Stimulated activated CD4-positive, alpha-beta T cell treated with anti-CD3 and anti-CD28 coated beads, Interleukin-1b, Interleukin-23, amount 100 ng/mL, for 1 hour (primary cell): ENCODE data around the gene CDKN1A.
"Not testable (repeated sequence)": the region's sequence is repeated elsewhere in the genome, so short reads cannot be mapped to it uniquely, and the experiment has no call there.

Experiments used
- DNase-seq, 2 donors: peaks; one replicate each; pipeline ENCODE4 v3.0.0-alpha.2; 2020; ENCODE audit warnings: low read depth in 2 of 2

Gene CDKN1A

DNA sequence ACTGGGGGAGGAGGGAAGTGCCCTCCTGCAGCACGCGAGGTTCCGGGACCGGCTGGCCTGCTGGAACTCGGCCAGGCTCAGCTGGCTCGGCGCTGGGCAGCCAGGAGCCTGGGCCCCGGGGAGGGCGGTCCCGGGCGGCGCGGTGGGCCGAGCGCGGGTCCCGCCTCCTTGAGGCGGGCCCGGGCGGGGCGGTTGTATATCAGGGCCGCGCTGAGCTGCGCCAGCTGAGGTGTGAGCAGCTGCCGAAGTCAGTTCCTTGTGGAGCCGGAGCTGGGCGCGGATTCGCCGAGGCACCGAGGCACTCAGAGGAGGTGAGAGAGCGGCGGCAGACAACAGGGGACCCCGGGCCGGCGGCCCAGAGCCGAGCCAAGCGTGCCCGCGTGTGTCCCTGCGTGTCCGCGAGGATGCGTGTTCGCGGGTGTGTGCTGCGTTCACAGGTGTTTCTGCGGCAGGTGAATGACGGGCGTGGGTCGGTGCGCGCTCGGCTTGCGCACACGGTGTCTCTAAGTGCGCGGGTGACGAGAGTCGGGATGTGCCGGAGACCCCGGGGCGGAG lies at the start of gene CDKN1A:
Gene CDKN1A, plus strand, starts transcription at position 227 of the 555 bp plus-strand sequence. CDS start 5,388 bp downstream, outside the sequence.
- peak; percentile 46 to 50 for DNase-seq

DNA sequence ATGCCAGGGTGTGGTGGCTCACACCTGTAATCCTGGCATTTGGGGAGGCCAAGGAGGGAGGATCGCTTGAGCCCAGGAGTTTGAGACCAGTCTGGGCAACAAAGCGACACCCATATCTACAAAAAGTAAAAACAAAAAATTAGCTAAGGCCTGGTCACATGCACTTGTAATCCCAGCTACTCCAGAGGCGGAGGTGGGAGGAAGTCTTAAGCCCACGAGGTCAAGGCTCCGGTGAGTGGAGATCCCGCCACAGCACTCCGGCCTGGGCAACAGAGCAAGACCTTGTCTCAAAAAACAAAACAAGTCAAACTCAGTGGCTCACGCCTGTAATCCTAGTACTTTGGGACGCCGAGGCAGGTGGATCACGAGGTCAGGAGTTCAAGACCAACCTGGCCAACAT lies 48.7 kb upstream of the CDKN1A start:
- no peak for DNase-seq

- DNase-seq, result no peak
Measured at GRCh38 chr6:36631326-36632011, 47.0 kb upstream of the CDKN1A start.

DNA sequence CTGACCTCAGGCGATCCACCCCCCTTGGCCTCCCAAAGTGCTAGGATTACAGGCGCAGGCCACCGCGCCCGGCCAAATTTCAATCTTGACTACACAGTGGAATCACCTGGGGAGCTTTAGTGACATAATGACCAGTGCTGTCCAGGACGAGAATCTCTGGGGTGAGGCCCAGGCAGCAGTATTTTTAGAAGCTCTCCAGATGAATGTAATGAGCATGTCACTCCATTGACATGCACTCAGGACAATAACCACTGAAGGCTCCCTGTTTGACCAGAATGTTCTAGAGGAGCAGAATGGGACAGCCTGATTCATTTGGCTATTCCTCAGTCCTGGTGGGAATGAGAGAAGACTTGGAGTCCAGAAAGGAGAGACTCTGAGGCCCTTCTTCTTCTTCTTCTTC lies 45.1 kb upstream of the CDKN1A start:
- no peak for DNase-seq

DNA sequence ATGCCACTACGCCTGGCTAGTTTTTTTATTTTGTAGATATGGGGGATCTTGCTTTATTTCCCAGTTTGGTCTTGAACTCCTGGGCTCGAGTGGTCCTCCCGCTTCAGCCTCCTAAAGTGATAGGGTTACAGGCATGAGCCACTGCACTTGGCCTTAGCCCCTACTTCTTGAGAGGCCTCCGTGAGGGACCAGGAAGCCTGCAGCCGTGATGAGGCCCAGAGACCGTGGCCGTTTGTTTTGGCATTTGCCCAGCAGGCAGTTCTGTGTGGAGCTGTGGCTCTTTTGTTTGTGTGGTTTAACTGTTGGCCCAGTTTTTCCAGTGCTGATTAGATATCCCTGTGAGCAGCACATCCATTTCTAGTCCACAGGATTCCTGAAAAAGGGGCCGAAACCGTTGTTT lies 44.6 kb upstream of the CDKN1A start:
- no peak for DNase-seq

DNA sequence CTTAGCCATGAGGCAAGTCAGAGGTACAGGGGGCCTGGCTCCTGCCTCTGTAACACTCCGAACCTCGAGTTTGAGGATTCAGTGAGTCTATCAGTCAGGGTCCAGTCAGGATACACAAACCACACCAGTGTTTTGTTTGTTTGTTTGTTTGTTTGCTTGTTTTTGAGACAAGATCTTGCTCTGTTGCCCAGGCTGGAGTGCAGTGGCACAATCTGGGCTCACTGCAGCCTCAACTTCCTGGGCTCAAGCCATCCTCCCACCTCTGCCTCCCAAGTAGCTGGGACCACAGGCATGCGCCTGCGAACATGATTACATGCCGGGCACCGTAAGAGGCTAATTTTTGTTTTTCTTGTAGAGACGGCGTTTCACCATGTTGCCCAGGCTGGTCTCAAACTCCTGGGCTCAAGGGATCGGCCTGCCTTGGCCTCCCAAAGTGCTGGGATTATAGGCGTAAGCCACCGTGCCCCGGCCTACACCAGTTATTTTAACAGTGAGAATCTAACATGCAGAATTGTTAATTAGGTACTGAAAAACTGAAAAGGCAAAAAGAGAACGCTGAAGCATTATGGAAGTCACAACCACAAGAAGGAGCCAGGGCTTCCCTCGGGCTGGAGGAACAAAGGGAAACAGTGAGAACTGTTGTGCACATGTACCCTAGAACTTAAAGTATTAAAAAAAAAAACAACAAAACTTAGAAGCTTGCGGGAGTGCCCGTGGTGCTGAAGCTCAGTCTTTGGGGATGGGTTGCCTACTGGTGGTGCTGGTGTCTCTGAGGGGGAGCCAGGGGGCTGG lies 44.0 kb upstream of the CDKN1A start:
- DNase-seq, result no peak

GRCh38 chr6:36636283-36636682 lies 42.2 kb upstream of the CDKN1A start:
- DNase-seq, result no peak

- no peak for DNase-seq
Measured at GRCh38 chr6:36636687-36637418, 41.7 kb upstream of the CDKN1A start.

- DNase-seq, result no peak
Measured at GRCh38 chr6:36638579-36638978, 39.9 kb upstream of the CDKN1A start.

- no peak for DNase-seq
Measured at GRCh38 chr6:36639171-36639808, 39.2 kb upstream of the CDKN1A start.

DNA sequence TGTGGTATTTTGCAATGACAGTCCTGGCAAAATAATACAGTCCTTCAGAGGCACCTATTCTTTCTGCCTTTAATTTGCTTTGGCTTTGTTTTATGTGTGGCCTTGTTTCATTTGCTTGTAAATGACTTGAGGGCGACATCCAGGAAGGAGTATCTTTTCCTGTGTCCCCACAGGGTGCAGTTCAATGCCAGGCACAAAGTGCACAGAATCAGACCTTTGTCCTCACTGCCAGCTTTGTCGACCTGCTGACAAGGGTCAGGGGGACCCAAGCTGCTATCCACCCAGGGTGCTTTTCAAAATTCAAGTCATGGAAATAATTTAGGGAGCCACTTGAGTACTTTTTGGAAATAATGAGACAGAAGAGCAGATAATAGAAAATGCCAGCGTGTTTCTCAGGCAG lies 37.0 kb upstream of the CDKN1A start:
- no peak for DNase-seq

- DNase-seq, result no peak
Measured at GRCh38 chr6:36642913-36643817, 35.3 kb upstream of the CDKN1A start.

GRCh38 chr6:36643977-36644376 lies 34.5 kb upstream of the CDKN1A start:
- no peak for DNase-seq

GRCh38 chr6:36649086-36649485 lies 29.4 kb upstream of the CDKN1A start:
- no peak for DNase-seq

GRCh38 chr6:36649701-36650484 lies 28.6 kb upstream of the CDKN1A start:
- DNase-seq, result no peak

DNA sequence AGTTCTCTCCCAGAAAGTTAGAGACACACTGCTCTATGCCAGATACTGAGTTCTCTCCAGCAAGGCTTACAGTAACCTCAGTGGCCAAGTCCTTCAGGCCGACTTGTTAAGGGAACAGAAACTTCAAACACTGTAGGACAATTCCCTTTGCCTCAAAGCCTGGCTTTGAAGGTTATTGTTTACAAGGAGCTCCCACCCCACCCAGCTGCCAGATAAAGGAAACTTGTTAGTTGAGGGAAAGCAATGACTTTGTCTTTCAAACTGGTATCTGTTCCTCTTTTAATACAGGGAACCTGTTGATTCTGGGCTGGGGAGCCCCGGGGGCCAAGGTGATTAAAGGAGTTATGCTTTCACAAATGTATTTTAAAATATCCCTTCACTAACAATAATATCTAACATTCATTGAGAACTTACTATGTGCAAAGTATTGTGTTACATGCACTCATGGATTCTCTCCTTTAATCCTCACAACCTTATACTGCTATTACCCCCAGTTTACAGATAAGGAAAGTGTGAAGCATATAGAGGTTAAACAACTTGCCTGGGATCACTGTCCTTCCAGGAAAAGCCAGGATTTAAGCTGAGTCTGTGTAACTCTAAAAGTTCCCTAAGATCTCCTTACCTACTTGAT lies 27.6 kb upstream of the CDKN1A start:
- no peak for DNase-seq

GRCh38 chr6:36651659-36652379 lies 26.7 kb upstream of the CDKN1A start:
- no peak for DNase-seq

DNA sequence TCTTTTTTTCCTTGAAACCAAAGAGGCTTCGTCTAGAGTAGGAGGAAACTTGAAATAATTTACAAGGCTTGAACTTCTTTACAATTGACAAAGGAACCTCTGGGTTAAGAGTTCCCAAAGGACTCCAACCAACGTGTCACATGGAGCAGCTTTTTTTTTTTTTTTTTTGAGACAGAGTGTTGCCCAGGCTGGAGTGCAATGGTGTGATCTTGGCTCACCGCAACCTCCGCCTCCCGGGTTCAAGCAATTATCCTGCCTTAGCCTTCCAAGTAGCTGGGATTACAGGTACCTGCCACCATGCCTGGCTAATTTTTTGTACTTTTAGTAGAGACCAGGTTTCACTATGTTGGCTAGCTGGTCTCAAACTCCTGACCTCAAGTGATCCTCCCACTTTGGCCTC lies 24.0 kb upstream of the CDKN1A start:
- DNase-seq, result not testable (repeated sequence)
